ENCODE data around the gene LMF1.

The LMF1 gene

GRCh38 chr16:982145-983043, 11.6 kb upstream of the LMF1 start:
- Histone ChIP-seq H3K4me3 (ENCODE audit: low read length) (no peak overlapping the region), H3K9me3 (ENCODE audit: insufficient read depth, low read length) (no peaks in the 10 kb centered on the region), H3K9ac (ENCODE audit: low read length) (no peak overlapping the region), H2AFZ (ENCODE audit: low read depth, low read length) (no peak overlapping the region), H3K4me1 (ENCODE audit: low read length) (no peaks in the 10 kb centered on the region), H3K36me3 (replicated peaks; ENCODE audit: low read depth, low read length) (no peaks in the 10 kb centered on the region), H3K4me2 (ENCODE audit: low read length) (no peak overlapping the region), H3K27ac (ENCODE audit: low read length) (no peak overlapping the region), H3K79me2 (ENCODE audit: low read length) (no peaks in the 10 kb centered on the region), H4K20me1 (ENCODE audit: insufficient read depth, low read length) (no peaks in the 10 kb centered on the region), H3K27me3 (ENCODE audit: low read depth, low read length) (no peaks in the 10 kb centered on the region)
- TF ChIP-seq EZH2phosphoT487 (IDR thresholded peaks at IDR 0.05; ENCODE audit: low read depth): no peak
- no peak for TF ChIP-seq CTCF (IDR thresholded peaks at IDR 0.05; ENCODE audit: low read depth, low read length)

- no peaks in the 10 kb centered on the region for H3K79me2 ChIP-seq (ENCODE audit: low read length)
- no peak within 1 kb of the TSS for H2AFZ ChIP-seq (ENCODE audit: low read depth, low read length)
- H3K4me1 ChIP-seq (ENCODE audit: low read length): no peaks in the 10 kb centered on the region
- no peak within 1 kb of the TSS for H3K27ac ChIP-seq (ENCODE audit: low read length)
- no peaks in the 10 kb centered on the region for H3K27me3 ChIP-seq (ENCODE audit: low read depth, low read length)
- H3K4me3 ChIP-seq (ENCODE audit: low read length): no peak within 1 kb of the TSS
- no peaks in the 10 kb centered on the region for H3K36me3 ChIP-seq (replicated peaks; ENCODE audit: low read depth, low read length)
- H3K4me2 ChIP-seq (ENCODE audit: low read length): no peak within 1 kb of the TSS
- no peaks in the 10 kb centered on the region for H4K20me1 ChIP-seq (ENCODE audit: insufficient read depth, low read length)
- TF ChIP-seq CTCF (IDR thresholded peaks at IDR 0.05; ENCODE audit: low read depth, low read length) (no peak), EZH2phosphoT487 (IDR thresholded peaks at IDR 0.05; ENCODE audit: low read depth) (no peak)
- H3K9me3 ChIP-seq (ENCODE audit: insufficient read depth, low read length): no peaks in the 10 kb centered on the region
- H3K9ac ChIP-seq (ENCODE audit: low read length): no peak within 1 kb of the TSS
Observed at GRCh38 chr16:981695-982144, 10.9 kb upstream of the LMF1 start, which contains the start of gene SOX8. Gene SOX8, plus strand, starts transcription at chr16:981770. Its CDS starts 153 bp downstream, at chr16:981923.

GRCh38 chr16:980595-980854, 9.7 kb upstream of the LMF1 start:
- H3K36me3 ChIP-seq (replicated peaks; ENCODE audit: low read depth, low read length): no peaks in the 10 kb centered on the region
- H3K4me2 ChIP-seq (ENCODE audit: low read length): no peak overlapping the region
- no peak overlapping the region for H3K9ac ChIP-seq (ENCODE audit: low read length)
- no peaks in the 10 kb centered on the region for H3K4me1 ChIP-seq (ENCODE audit: low read length)
- no peak overlapping the region for H3K27ac ChIP-seq (ENCODE audit: low read length)
- TF ChIP-seq EZH2phosphoT487 (IDR thresholded peaks at IDR 0.05; ENCODE audit: low read depth) (no peak), CTCF (IDR thresholded peaks at IDR 0.05; ENCODE audit: low read depth, low read length) (no peak)
- H3K27me3 ChIP-seq (ENCODE audit: low read depth, low read length): no peaks in the 10 kb centered on the region
- no peak overlapping the region for H3K4me3 ChIP-seq (ENCODE audit: low read length)
- H3K79me2 ChIP-seq (ENCODE audit: low read length): no peaks in the 10 kb centered on the region
- H3K9me3 ChIP-seq (ENCODE audit: insufficient read depth, low read length): no peaks in the 10 kb centered on the region
- H2AFZ ChIP-seq (ENCODE audit: low read depth, low read length): no peak overlapping the region
- no peaks in the 10 kb centered on the region for H4K20me1 ChIP-seq (ENCODE audit: insufficient read depth, low read length)

- no peak overlapping the region for H2AFZ ChIP-seq (ENCODE audit: low read depth, low read length)
- no peaks in the 10 kb centered on the region for H3K4me1 ChIP-seq (ENCODE audit: low read length)
- H4K20me1 ChIP-seq (ENCODE audit: insufficient read depth, low read length): no peaks in the 10 kb centered on the region
- no peak overlapping the region for H3K27ac ChIP-seq (ENCODE audit: low read length)
- no peak overlapping the region for H3K4me2 ChIP-seq (ENCODE audit: low read length)
- H3K9me3 ChIP-seq (ENCODE audit: insufficient read depth, low read length): no peaks in the 10 kb centered on the region
- H3K36me3 ChIP-seq (replicated peaks; ENCODE audit: low read depth, low read length): no peaks in the 10 kb centered on the region
- TF ChIP-seq EZH2phosphoT487 (IDR thresholded peaks at IDR 0.05; ENCODE audit: low read depth) (no peak), CTCF (IDR thresholded peaks at IDR 0.05; ENCODE audit: low read depth, low read length) (no peak)
- no peak overlapping the region for H3K9ac ChIP-seq (ENCODE audit: low read length)
- H3K79me2 ChIP-seq (ENCODE audit: low read length): no peaks in the 10 kb centered on the region
- no peaks in the 10 kb centered on the region for H3K27me3 ChIP-seq (ENCODE audit: low read depth, low read length)
- no peak overlapping the region for H3K4me3 ChIP-seq (ENCODE audit: low read length)
Observed at GRCh38 chr16:979859-980594, 9.2 kb upstream of the LMF1 start.
